HL-60 (cell line): ENCODE measurements around the gene IGSF6.

Experiments used
- DNase-seq, 2 experiments: peaks; one replicate each; pipeline ENCODE4 v3.0.0-alpha.2; 2010 to 2020; ENCODE audit warnings: low read depth in 1 of 2, low spot score in 1 of 2
- H3K27ac ChIP-seq: fragments of 250-450 bp; sonication (Bioruptor Pico); replicated peaks from 2 replicates; pipeline ENCODE4 v1.5.1; 2020; ENCODE audit warnings: mild to moderate bottlenecking, moderate library complexity
- H3K27me3 ChIP-seq: fragments of 250-450 bp; sonication (Bioruptor Pico); 2 replicates; pipeline ENCODE4 v1.5.1; 2021; ENCODE audit warnings: mild to moderate bottlenecking, moderate library complexity; ENCODE audit not compliant: insufficient read depth, poor library complexity, severe bottlenecking
- H3K4me3 ChIP-seq: replicated peaks from 2 replicates; pipeline ENCODE4 v1.5.1; 2011; ENCODE audit warnings: mild to moderate bottlenecking, control low read depth, low read length; ENCODE audit not compliant: insufficient read depth
- CTCF ChIP-seq: IDR thresholded peaks from one replicate; pipeline ENCODE4 v1.5.1; 2011; ENCODE audit warnings: low read length, control low read depth, inconsistent platforms; ENCODE audit not compliant: insufficient read depth
- GABPA ChIP-seq: IDR thresholded peaks from 2 replicates; pipeline ENCODE4 v1.6.1; 2012; ENCODE audit warnings: low read depth
- POLR2AphosphoS5 ChIP-seq: IDR thresholded peaks from 2 replicates; pipeline ENCODE4 v1.6.1; 2012; ENCODE audit warnings: low read depth
- REST ChIP-seq: IDR thresholded peaks from 2 replicates; pipeline ENCODE4 v1.6.1; 2012; ENCODE audit warnings: low read depth; ENCODE audit not compliant: insufficient replicate concordance
- SPI1 ChIP-seq: IDR thresholded peaks from 2 replicates; pipeline ENCODE4 v1.6.1; 2012; ENCODE audit warnings: low read depth, mild to moderate bottlenecking, borderline replicate concordance

IGSF6 gene

GRCh38 chr16:21667575-21667974, 15.2 kb upstream of the IGSF6 start:
- DNase-seq, result no peak
- no peak overlapping the region for H3K4me3 ChIP-seq
- no peak overlapping the region for H3K27ac ChIP-seq
- H3K27me3 ChIP-seq, result peaks cover 23% of the 10 kb centered on the region
- TF ChIP-seq SPI1 (no peak), GABPA (no peak), CTCF (no peak), REST (no peak), POLR2AphosphoS5 (no peak)

GRCh38 chr16:21666772-21667171, 14.4 kb upstream of the IGSF6 start:
- peaks cover 23% of the 10 kb centered on the region for H3K27me3 ChIP-seq
- H3K4me3 ChIP-seq, result no peak overlapping the region
- H3K27ac ChIP-seq, result no peak overlapping the region
- TF ChIP-seq POLR2AphosphoS5, result no peak
- no peak for TF ChIP-seq CTCF
- no peak for TF ChIP-seq GABPA
- no peak for TF ChIP-seq REST
- no peak for TF ChIP-seq SPI1
- no peak for DNase-seq

- Histone ChIP-seq H3K27ac (no peak overlapping the region), H3K4me3 (no peak overlapping the region), H3K27me3 (peaks cover 23% of the 10 kb centered on the region)
- no peak for TF ChIP-seq CTCF
- no peak for TF ChIP-seq GABPA
- TF ChIP-seq SPI1, result no peak
- TF ChIP-seq POLR2AphosphoS5, result no peak
- no peak for TF ChIP-seq REST
- no peak for DNase-seq
Observed at GRCh38 chr16:21664801-21665492, 12.5 kb upstream of the IGSF6 start.
